ENCODE data around the gene LPCAT4.

LPCAT4 gene

GRCh38 chr15:34336231-34336990, 30.6 kb downstream of the LPCAT4 start:
- no peak for FAIRE-seq

GRCh38 chr15:34335176-34336032, 31.6 kb downstream of the LPCAT4 start:
- FAIRE-seq: no peak

- FAIRE-seq: no peak
Measured at GRCh38 chr15:34334672-34335071, 32.3 kb downstream of the LPCAT4 start.

- no peak for FAIRE-seq
Measured at GRCh38 chr15:34332553-34333120, 34.4 kb downstream of the LPCAT4 start.

- FAIRE-seq: no peak
Measured at GRCh38 chr15:34331809-34332208, 35.2 kb downstream of the LPCAT4 start.

GRCh38 chr15:34330279-34330678, 36.7 kb downstream of the LPCAT4 start:
- FAIRE-seq: no peak

- no peak for FAIRE-seq
Measured at GRCh38 chr15:34329006-34329405, 38.0 kb downstream of the LPCAT4 start.

GRCh38 chr15:34327906-34328305, 39.1 kb downstream of the LPCAT4 start:
- FAIRE-seq: no peak

GRCh38 chr15:34325368-34325767, 41.6 kb downstream of the LPCAT4 start:
- FAIRE-seq: no peak

GRCh38 chr15:34324933-34325332, 42.1 kb downstream of the LPCAT4 start:
- no peak for FAIRE-seq

GRCh38 chr15:34323217-34323616, 43.8 kb downstream of the LPCAT4 start:
- no peak for FAIRE-seq

- no peak for FAIRE-seq
Measured at GRCh38 chr15:34318277-34319079, 48.5 kb downstream of the LPCAT4 start.

GRCh38 chr15:34314491-34315490, 52.2 kb downstream of the LPCAT4 start:
- FAIRE-seq: no peak

- FAIRE-seq: no peak
Measured at GRCh38 chr15:34311563-34311962, 55.4 kb downstream of the LPCAT4 start.
